HCT116 (cell line): ENCODE results near the gene GALNT6. TPM values are rescaled to one million over a fixed set of nuclear protein-coding genes. Genes with fewer than 3 reads are reported as not detected.

ENCODE experiments used
- ATAC-seq: fragments of 200-7000 bp; cut with Tn5 transposase; 2 replicates; pipeline ENCODE4 v1.9.1; 2020; ENCODE audit warnings: mild to moderate bottlenecking, moderate library complexity
- BruUV-seq: library from RNA; stranded (reverse); fragments of 400-500 nt; replicated peaks from 2 replicates; lab custom pipeline; 2021; lab: Mats Ljungman, UMichigan
- CTCF ChIA-PET: fragments of 300-600 bp; sonication (Branson Sonifier 250); formaldehyde crosslinking; loops from one replicate; lab custom pipeline; 2021; ENCODE audit warnings: antibody characterized with exemption; lab: Charles Lee
- POLR2A ChIA-PET: fragments of 300-600, 350-600 bp; sonication (Branson Sonifier 250); formaldehyde crosslinking; loops from one replicate; lab custom pipeline; 2021; ENCODE audit warnings: antibody characterized with exemption; lab: Charles Lee
- RAD21 ChIA-PET, 2 experiments: fragments of 300-600 bp; sonication (Branson Sonifier 250); formaldehyde crosslinking; loops; one replicate each; lab custom pipeline; 2023; ENCODE audit warnings: low total read pairs in 2 of 2; ENCODE audit not compliant: uncharacterized antibody in 2 of 2, unreplicated experiment in 2 of 2, low non-redundant PET in 1 of 2; lab: Charles Lee
- DNase-seq: peaks from one replicate; pipeline ENCODE4 v3.0.0-alpha.2; 2010; ENCODE audit warnings: low read depth, low spot score
- H2AFZ ChIP-seq: fragments of 200-600 bp; shearing (Covaris generic), sonication (generic); 2 replicates; pipeline ENCODE4 v1.6.1; 2017; ENCODE audit warnings: low read depth, mixed run types, mixed read lengths, antibody characterized with exemption, low read length; ENCODE audit not compliant: poor library complexity, severe bottlenecking
- H3K27ac ChIP-seq: 2 replicates; pipeline ENCODE4 v1.5.1; 2012; ENCODE audit warnings: low read depth, low read length
- H3K27me3 ChIP-seq: fragments of 200-600 bp; sonication (generic); 2 replicates; pipeline ENCODE4 v1.6.1; 2016; ENCODE audit warnings: mixed run types, low read length, mixed read lengths; ENCODE audit not compliant: insufficient read depth
- H3K36me3 ChIP-seq, 2 experiments: fragments of 200-500 bp in 1 of 2; fragments of 200-600 bp in 1 of 2; sonication (Bioruptor generic) in 1 of 2; sonication (generic) in 1 of 2; 2 replicates each; pipeline versions ENCODE4 v1.5.1 to v1.6.1; 2014 to 2016; ENCODE audit warnings: low read length in 2 of 2, inconsistent platforms in 1 of 2, mixed read lengths in 1 of 2, mixed run types in 1 of 2; ENCODE audit not compliant: insufficient read depth in 2 of 2, control insufficient read depth in 1 of 2
- H3K4me1 ChIP-seq, 2 experiments: fragments of 200-600 bp in 1 of 2; sonication (generic) in 1 of 2; 2 replicates each; pipeline versions ENCODE4 v1.5.1 to v1.6.1; 2012 to 2017; ENCODE audit warnings: low read length in 2 of 2, inconsistent platforms in 1 of 2, mild to moderate bottlenecking in 1 of 2, mixed read lengths in 1 of 2, mixed run types in 1 of 2, moderate library complexity in 1 of 2; ENCODE audit not compliant: insufficient read depth in 2 of 2, control insufficient read depth in 1 of 2
- H3K4me2 ChIP-seq: fragments of 200-600 bp; sonication (generic); 2 replicates; pipeline ENCODE4 v1.6.1; 2017; ENCODE audit warnings: mixed run types, low read length, mixed read lengths
- H3K4me3 ChIP-seq, 2 experiments: fragments of 200-600 bp in 1 of 2; sonication (generic) in 1 of 2; replicated peaks in 1 of 2; 2 replicates each; pipeline ENCODE4 v1.5.1; 2011 to 2016; ENCODE audit warnings: low read length in 2 of 2, control low read depth in 1 of 2, low read depth in 1 of 2, mild to moderate bottlenecking in 1 of 2, mixed read lengths in 1 of 2, mixed run types in 1 of 2
- H3K79me2 ChIP-seq: fragments of 200-600 bp; sonication (generic); 2 replicates; pipeline ENCODE4 v1.6.1; 2017; ENCODE audit warnings: mild to moderate bottlenecking, mixed run types, low read length, moderate library complexity, mixed read lengths; ENCODE audit not compliant: insufficient read depth
- H3K9ac ChIP-seq: fragments of 200-600 bp; sonication (generic); 2 replicates; pipeline ENCODE4 v1.6.1; 2016; ENCODE audit warnings: low read length, mixed read lengths
- H3K9me2 ChIP-seq: fragments of 200-600 bp; sonication (generic), shearing (Covaris generic); 2 replicates; pipeline ENCODE4 v1.6.1; 2017; ENCODE audit warnings: mixed run types, mild to moderate bottlenecking, moderate library complexity; ENCODE audit not compliant: insufficient read depth
- H3K9me3 ChIP-seq, 2 experiments: fragments of 200-500 bp in 1 of 2; fragments of 200-600 bp in 1 of 2; sonication (Bioruptor generic) in 1 of 2; sonication (generic) in 1 of 2; 2 replicates each; pipeline ENCODE4 v1.6.1; 2014 to 2017; ENCODE audit warnings: low read length in 2 of 2, mixed read lengths in 2 of 2, inconsistent platforms in 1 of 2, low read depth in 1 of 2, mild to moderate bottlenecking in 1 of 2, mixed run types in 1 of 2, moderate library complexity in 1 of 2; ENCODE audit not compliant: control insufficient read depth in 1 of 2, insufficient read depth in 1 of 2
- H4K20me1 ChIP-seq: fragments of 200-600 bp; sonication (generic), shearing (Covaris generic); 2 replicates; pipeline ENCODE4 v1.6.1; 2017; ENCODE audit warnings: mixed run types, mild to moderate bottlenecking, moderate library complexity; ENCODE audit not compliant: insufficient read depth
- CBX3 ChIP-seq: IDR thresholded peaks from 2 replicates; pipeline ENCODE4 v1.6.1; 2012; ENCODE audit warnings: low read depth
- EGR1 ChIP-seq: IDR thresholded peaks from 2 replicates; pipeline ENCODE4 v1.6.1; 2012; ENCODE audit warnings: low read depth
- ELF1 ChIP-seq: IDR thresholded peaks from 2 replicates; pipeline ENCODE4 v1.6.1; 2012; ENCODE audit warnings: low read depth, borderline replicate concordance
- EZH2 ChIP-seq: fragments of 200-600 bp; sonication (generic); IDR thresholded peaks from 2 replicates; pipeline ENCODE4 v1.6.1; 2017; ENCODE audit warnings: antibody characterized with exemption, mixed run types
- EZH2phosphoT487 ChIP-seq: fragments of 200-600 bp; IDR thresholded peaks from 2 replicates; pipeline ENCODE4 v1.6.1; 2018; ENCODE audit warnings: antibody characterized with exemption, borderline replicate concordance
- FOSL1 ChIP-seq: IDR thresholded peaks from 2 replicates; pipeline ENCODE4 v1.6.1; 2012; ENCODE audit warnings: low read depth
- MAX ChIP-seq: IDR thresholded peaks from 2 replicates; pipeline ENCODE4 v1.6.1; 2012
- POLR2A ChIP-seq: IDR thresholded peaks from 2 replicates; pipeline ENCODE4 v1.7.0; 2011; ENCODE audit warnings: borderline replicate concordance; ENCODE audit not compliant: insufficient read depth, insufficient read length; ENCODE audit errors: extremely low read depth
- POLR2AphosphoS5 ChIP-seq: IDR thresholded peaks from 2 replicates; pipeline ENCODE4 v1.6.1; 2011; ENCODE audit warnings: mild to moderate bottlenecking, low read depth, low read length, moderate library complexity
- SIN3A ChIP-seq: IDR thresholded peaks from 2 replicates; pipeline ENCODE4 v1.6.1; 2012; ENCODE audit warnings: low read depth
- SP1 ChIP-seq: IDR thresholded peaks from 2 replicates; pipeline ENCODE4 v1.6.1; 2012; ENCODE audit warnings: low read depth
- SRF ChIP-seq: IDR thresholded peaks from 2 replicates; pipeline ENCODE4 v1.6.1; 2012; ENCODE audit warnings: low read depth
- TCF7L2 ChIP-seq: IDR thresholded peaks from 2 replicates; pipeline ENCODE4 v1.7.0; 2011; ENCODE audit warnings: borderline replicate concordance, inconsistent platforms; ENCODE audit not compliant: insufficient read depth, insufficient read length; ENCODE audit errors: extremely low read depth
- YY1 ChIP-seq: IDR thresholded peaks from 2 replicates; pipeline ENCODE4 v1.6.1; 2011; ENCODE audit warnings: low read length, low read depth, moderate library complexity, mild to moderate bottlenecking; ENCODE audit not compliant: insufficient replicate concordance; ENCODE audit errors: extremely low read depth
- ZFX ChIP-seq: fragments of 450-650 bp; IDR thresholded peaks from 2 replicates; pipeline ENCODE4 v1.6.1; 2017
- ZNF274 ChIP-seq: fragments of 200-500 bp; sonication (Bioruptor generic); IDR thresholded peaks from 2 replicates; pipeline ENCODE4 v1.6.1; 2014; ENCODE audit warnings: mild to moderate bottlenecking, low read depth, low read length, inconsistent platforms
- intact Hi-C: fragments of 100-400 bp; cut with micrococcal nuclease; formaldehyde crosslinking; loops from 2 replicates; pipeline ENCODE4 v1.10.0; 2022
- total RNA-seq: library from RNA; stranded (reverse); gene quantifications from one replicate; pipeline ENCODE4 v1.2.1, GENCODE V29; 2021; ENCODE audit not compliant: unreplicated experiment
- TF ChIP-seq, protein P1 (sequence below), 3 experiments: fragments of 200-600 bp in 1 of 3; sonication (generic) in 1 of 3; IDR thresholded peaks in 2 of 3; conservative IDR thresholded peaks in 1 of 3; 2 replicates each; pipeline ENCODE4 v1.5.1; 2012 to 2017; ENCODE audit warnings: low read depth in 2 of 3, low read length in 2 of 3, antibody characterized with exemption in 1 of 3, borderline replicate concordance in 1 of 3, control low read depth in 1 of 3, mild to moderate bottlenecking in 1 of 3, mixed read lengths in 1 of 3, mixed run types in 1 of 3, moderate library complexity in 1 of 3; ENCODE audit not compliant: insufficient read depth in 1 of 3
- TF ChIP-seq, protein P2 (sequence below): IDR thresholded peaks from 2 replicates; pipeline ENCODE4 v1.6.1; 2012; ENCODE audit warnings: low read depth
- TF ChIP-seq, protein P3 (sequence below): IDR thresholded peaks from 2 replicates; pipeline ENCODE4 v1.6.1; 2011; ENCODE audit warnings: mild to moderate bottlenecking, low read length, moderate library complexity; ENCODE audit not compliant: insufficient replicate concordance; ENCODE audit errors: extremely low read depth

Gene GALNT6
- total RNA-seq, 1 experiment from 2014 or later, result 16.4 TPM

DNA sequence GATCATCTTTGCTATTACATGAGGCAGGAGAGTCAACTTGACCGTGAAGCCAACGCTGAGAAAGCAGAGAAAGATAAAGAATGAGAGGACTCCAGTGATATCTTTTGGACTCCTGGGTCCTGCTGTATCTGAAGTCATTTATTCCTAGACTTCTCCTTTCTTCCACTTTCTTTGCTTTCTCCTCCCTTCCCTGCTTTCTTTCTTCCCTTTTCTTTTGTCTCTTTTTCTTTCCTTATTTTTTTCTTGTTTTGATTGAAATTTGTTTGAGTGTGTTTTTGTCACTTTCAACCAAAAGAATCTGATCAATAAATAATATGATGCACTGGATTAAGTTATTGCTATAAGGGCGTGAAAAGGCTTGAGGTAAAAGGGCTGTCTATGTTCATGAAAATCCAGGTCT is 13.4 kb upstream of the GALNT6 start:
- Histone ChIP-seq H2AFZ (no peak overlapping the region), H3K27ac (no peak overlapping the region), H3K4me1 (no peaks in the 10 kb centered on the region)
- CTCF ChIA-PET, result no interaction called here
- BruUV-seq, result no TSS peak
- intact Hi-C loops, result no loop called here
- TF ChIP-seq POLR2AphosphoS5 (no peak), EZH2 (no peak), MAX (no peak), SRF (no peak), FOSL1 (no peak), CBX3 (no peak), EZH2phosphoT487 (no peak), YY1 (no peak), SIN3A (no peak), SP1 (no peak), ELF1 (no peak), POLR2A (no peak), ZNF274 (no peak), EGR1 (no peak), TCF7L2 (no peak), ZFX (no peak)
- TF ChIP-seq, protein P1, sequence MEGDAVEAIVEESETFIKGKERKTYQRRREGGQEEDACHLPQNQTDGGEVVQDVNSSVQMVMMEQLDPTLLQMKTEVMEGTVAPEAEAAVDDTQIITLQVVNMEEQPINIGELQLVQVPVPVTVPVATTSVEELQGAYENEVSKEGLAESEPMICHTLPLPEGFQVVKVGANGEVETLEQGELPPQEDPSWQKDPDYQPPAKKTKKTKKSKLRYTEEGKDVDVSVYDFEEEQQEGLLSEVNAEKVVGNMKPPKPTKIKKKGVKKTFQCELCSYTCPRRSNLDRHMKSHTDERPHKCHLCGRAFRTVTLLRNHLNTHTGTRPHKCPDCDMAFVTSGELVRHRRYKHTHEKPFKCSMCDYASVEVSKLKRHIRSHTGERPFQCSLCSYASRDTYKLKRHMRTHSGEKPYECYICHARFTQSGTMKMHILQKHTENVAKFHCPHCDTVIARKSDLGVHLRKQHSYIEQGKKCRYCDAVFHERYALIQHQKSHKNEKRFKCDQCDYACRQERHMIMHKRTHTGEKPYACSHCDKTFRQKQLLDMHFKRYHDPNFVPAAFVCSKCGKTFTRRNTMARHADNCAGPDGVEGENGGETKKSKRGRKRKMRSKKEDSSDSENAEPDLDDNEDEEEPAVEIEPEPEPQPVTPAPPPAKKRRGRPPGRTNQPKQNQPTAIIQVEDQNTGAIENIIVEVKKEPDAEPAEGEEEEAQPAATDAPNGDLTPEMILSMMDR (IDR thresholded peaks at IDR 0.05 in 2 of 3, conservative IDR thresholded peaks at IDR 0.05 in 1 of 3; ENCODE audit: borderline replicate concordance in 1 of 3, insufficient read depth in 1 of 3, low read depth in 2 of 3, low read length in 2 of 3), result no peak
- TF ChIP-seq, protein P2, sequence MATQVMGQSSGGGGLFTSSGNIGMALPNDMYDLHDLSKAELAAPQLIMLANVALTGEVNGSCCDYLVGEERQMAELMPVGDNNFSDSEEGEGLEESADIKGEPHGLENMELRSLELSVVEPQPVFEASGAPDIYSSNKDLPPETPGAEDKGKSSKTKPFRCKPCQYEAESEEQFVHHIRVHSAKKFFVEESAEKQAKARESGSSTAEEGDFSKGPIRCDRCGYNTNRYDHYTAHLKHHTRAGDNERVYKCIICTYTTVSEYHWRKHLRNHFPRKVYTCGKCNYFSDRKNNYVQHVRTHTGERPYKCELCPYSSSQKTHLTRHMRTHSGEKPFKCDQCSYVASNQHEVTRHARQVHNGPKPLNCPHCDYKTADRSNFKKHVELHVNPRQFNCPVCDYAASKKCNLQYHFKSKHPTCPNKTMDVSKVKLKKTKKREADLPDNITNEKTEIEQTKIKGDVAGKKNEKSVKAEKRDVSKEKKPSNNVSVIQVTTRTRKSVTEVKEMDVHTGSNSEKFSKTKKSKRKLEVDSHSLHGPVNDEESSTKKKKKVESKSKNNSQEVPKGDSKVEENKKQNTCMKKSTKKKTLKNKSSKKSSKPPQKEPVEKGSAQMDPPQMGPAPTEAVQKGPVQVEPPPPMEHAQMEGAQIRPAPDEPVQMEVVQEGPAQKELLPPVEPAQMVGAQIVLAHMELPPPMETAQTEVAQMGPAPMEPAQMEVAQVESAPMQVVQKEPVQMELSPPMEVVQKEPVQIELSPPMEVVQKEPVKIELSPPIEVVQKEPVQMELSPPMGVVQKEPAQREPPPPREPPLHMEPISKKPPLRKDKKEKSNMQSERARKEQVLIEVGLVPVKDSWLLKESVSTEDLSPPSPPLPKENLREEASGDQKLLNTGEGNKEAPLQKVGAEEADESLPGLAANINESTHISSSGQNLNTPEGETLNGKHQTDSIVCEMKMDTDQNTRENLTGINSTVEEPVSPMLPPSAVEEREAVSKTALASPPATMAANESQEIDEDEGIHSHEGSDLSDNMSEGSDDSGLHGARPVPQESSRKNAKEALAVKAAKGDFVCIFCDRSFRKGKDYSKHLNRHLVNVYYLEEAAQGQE, result no peak
- TF ChIP-seq, protein P3, sequence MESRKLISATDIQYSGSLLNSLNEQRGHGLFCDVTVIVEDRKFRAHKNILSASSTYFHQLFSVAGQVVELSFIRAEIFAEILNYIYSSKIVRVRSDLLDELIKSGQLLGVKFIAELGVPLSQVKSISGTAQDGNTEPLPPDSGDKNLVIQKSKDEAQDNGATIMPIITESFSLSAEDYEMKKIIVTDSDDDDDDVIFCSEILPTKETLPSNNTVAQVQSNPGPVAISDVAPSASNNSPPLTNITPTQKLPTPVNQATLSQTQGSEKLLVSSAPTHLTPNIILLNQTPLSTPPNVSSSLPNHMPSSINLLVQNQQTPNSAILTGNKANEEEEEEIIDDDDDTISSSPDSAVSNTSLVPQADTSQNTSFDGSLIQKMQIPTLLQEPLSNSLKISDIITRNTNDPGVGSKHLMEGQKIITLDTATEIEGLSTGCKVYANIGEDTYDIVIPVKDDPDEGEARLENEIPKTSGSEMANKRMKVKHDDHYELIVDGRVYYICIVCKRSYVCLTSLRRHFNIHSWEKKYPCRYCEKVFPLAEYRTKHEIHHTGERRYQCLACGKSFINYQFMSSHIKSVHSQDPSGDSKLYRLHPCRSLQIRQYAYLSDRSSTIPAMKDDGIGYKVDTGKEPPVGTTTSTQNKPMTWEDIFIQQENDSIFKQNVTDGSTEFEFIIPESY, result no peak
- TF ChIP-seq, all 23 proteins: peak for 0
- Histone ChIP-seq H3K36me3 (no peaks in the 10 kb centered on the region), H3K27me3 (no peaks in the 10 kb centered on the region; the same call in 1 of the 2 replicates), H3K9ac (no peak overlapping the region), H3K9me3 (no peaks in the 10 kb centered on the region), H3K79me2 (no peaks in the 10 kb centered on the region), H4K20me1 (no peaks in the 10 kb centered on the region), H3K4me3 (no peak overlapping the region), H3K9me2 (no peaks in the 10 kb centered on the region), H3K4me2 (no peak overlapping the region)
- RAD21 ChIA-PET, result no interaction called here
- DNase-seq, result no peak
- POLR2A ChIA-PET, result no interaction called here
- no peak for ATAC-seq
